ENCODE measurements around the gene ICAM2.

GRCh38 chr17:63988127-63988478 is 32.3 kb downstream of the ICAM2 start:
- TF ChIP-seq POLR2A (IDR thresholded peaks at IDR 0.05; ENCODE audit: low read depth, low read length) (no peak), CTCF (IDR thresholded peaks at IDR 0.05; ENCODE audit: extremely low read depth in 1 of 2, insufficient read depth in 1 of 2, low read depth in 1 of 2, low read length in 2 of 2) (no peak)
